ENCODE results near the gene PSMC3IP. TPM values are rescaled to one million over a fixed set of nuclear protein-coding genes. Genes with fewer than 3 reads are reported as not detected.
"Not testable (repeated sequence)": the region's sequence is repeated elsewhere in the genome, so short reads cannot be mapped to it uniquely, and the experiment has no call there.

The PSMC3IP gene
- total RNA-seq, 1 donor from 2014 or later: 3.1 TPM

DNA sequence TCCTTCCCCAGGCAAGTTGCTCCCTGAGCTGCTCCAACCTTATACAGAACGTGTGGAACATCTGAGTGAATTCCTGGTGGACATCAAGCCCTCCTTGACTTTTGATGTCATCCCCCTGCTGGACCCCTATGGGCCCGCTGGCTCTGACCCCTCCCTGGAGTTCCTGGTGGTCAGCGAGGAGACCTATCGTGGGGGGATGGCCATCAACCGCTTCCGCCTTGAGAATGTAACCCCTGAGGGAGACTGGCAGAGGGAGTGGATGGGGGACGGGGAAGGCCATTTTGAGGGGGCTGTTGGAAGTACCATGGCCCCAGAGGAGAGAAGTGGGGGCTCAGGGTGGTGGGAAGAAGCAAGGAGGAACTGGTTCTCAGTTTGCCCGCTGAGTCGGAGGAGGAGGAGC lies 13.6 kb downstream of the PSMC3IP start:
- no peak for ATAC-seq
- intact Hi-C loops (cut with micrococcal nuclease): no loop called here

GRCh38 chr17:42563543-42563942 lies 14.0 kb downstream of the PSMC3IP start:
- DNase-seq (peak; percentile 3), ATAC-seq (no peak)
- intact Hi-C loops (cut with micrococcal nuclease): no loop called here

More for the DNA sequence above, 13.6 kb downstream of the PSMC3IP start:
- DNase-seq: peak; percentile 18

DNA sequence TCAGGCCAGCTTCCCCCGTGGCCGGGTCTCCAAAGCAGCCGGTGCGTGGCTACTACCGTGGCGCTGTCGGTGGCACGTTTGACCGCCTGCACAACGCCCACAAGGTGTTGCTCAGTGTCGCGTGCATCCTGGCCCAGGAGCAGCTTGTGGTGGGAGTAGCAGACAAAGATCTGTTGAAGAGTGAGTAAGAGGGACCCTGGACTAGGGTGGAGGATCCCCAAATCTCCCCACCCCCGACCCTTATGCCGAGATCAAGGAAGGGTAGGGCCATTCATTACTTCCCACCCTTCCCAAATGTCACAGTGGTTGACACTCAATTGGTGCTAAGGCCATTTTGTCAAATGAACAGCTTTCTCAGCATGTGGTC lies 14.4 kb downstream of the PSMC3IP start:
- ATAC-seq (no peak), DNase-seq (no peak)
- intact Hi-C loops (cut with micrococcal nuclease): no loop called here

DNA sequence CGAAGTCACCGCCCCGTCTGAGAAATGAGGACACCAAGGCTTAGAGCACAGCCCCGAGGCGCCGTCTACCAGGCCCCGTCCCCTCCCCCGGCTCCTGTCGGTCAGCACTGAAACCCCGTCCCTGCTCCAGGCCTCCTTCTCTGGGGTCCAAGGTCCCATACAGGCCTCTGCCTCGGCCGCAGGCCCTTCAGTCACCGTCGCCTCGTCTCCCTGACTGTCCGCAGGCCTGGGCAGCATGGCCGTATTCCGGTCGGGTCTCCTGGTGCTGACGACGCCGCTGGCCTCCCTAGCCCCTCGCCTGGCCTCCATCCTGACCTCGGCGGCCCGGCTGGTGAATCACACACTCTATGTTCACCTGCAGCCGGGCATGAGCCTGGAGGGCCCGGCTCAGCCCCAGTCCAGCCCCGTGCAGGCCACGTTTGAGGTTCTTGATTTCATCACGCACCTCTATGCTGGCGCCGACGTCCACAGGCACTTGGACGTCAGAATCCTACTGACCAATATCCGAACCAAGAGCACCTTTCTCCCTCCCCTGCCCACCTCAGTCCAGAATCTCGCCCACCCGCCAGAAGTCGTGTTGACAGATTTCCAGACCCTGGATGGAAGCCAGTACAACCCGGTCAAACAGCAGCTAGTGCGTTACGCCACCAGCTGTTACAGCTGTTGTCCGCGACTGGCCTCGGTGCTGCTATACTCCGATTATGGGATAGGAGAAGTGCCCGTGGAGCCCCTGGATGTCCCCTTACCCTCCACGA lies 15.0 kb downstream of the PSMC3IP start:
- intact Hi-C loops (cut with micrococcal nuclease): no loop called here
- ATAC-seq (no peak), DNase-seq (peak; percentile 41)

DNA sequence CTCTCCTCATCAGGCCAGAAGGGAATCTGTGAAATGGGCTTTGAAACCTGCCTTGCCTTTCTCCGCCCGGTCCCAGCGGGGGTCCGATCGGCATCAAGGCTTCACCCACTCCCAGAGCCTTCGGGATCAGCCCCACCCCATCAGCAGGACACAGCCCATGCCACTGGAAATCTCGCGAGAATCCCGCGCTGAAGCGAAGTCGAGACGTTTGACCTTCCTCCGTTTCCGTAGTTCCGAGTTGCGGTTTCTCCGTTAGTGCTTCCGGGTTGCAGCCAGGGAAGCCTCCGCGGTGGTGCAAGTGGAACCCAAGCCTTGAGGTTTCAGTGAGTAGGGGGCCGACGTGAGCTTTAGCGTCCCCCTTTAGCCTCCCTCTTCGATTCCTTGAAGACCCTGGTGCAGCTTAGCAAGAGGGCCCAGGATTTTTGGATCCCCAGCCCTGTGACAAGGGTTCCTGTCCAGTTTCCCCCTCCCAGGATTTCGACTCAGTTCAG lies 15.6 kb downstream of the PSMC3IP start, which contains the start of gene COASY:
COASY (plus strand) TSS at position 252 of the 491 bp plus-strand sequence. CDS start 475 bp downstream, outside the sequence.
- ATAC-seq: peak; percentile 78
- peak; percentile 96 for DNase-seq
- intact Hi-C loops (cut with micrococcal nuclease): no loop called here

GRCh38 chr17:42560246-42560645 lies 17.3 kb downstream of the PSMC3IP start:
- peak; percentile 2 for DNase-seq
- intact Hi-C loops (cut with micrococcal nuclease): no loop called here
- ATAC-seq: no peak

DNA sequence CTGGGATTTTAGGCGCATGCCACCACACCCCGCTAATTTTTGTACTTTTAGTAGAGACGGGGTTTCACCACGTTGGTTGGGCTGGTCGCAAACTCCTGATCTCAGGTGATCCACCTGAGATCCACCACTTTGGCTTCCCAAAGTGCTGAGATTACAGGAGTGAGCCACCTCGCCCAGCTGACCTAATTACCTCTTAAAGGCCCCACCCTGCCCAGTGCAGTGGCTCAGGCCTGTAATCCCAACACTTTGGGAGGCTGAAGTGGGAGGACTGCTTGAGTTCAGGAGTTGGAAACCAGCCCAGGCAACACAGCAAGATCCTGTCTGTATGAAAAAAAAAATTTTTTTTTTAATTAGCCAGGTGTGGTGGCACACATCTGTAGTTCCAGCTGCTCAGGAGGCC lies 18.5 kb downstream of the PSMC3IP start:
- intact Hi-C loops (cut with micrococcal nuclease): no loop called here
- ATAC-seq (no peak), DNase-seq (peak; percentile 25)

DNA sequence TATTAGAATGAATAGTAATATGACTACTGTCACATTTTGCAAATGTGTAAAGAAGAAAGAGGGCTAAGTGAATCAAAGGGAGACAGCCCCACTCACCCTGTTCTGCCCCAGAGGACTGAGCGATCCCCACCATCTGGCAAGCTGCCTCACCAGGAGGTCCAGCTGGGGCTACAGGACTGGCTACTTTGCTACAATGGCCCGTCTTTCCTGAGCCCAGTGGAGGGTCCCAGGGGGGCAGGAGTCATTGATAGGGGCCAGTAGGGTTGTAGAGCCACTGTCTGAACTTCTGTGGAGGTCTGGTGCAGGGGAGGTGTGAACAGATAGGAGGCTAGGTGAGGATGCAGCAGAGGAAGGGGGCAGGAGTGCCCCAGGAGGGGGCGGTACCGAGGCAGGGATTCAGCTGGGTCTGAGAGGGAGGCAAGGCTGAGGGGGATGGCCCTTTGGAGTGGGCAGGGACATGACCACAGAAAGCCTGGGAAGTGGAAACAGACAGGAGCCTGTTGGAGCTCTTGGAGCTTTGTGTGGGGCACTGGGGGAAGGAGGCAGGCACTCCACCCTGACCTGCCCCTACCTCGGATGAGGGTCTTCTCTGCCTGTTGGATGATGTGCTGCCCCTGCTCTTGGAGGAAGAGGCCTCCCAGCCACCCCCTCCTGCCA lies 21.4 kb downstream of the PSMC3IP start:
- ATAC-seq; intact Hi-C loops (cut with micrococcal nuclease): not testable (repeated sequence)
- DNase-seq: peak; percentile 22

DNA sequence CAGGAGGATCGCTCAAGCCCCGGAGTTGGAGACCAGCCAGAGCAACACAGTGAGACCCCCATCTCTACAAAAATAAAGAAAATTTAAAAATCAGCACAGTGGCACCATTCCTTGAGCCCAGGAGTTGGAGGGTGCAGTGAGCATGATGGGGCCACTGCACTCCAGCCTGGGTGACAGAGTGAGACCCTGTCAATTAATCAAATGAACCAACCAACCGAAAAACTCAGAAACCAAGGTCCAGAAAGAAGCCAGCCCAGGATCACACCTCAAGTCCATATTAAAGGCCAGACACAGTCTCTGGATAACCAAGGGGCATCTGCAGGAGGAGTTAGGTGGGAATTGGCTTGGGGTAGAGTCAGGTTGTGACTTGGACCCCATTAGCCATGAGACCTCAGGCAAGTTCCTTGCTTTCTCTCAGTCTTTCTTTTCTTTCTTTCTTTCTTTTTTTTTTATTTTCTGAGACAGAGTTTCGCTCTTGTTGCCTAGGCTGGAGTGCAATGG lies 22.4 kb downstream of the PSMC3IP start:
- peak; percentile 1 for ATAC-seq
- intact Hi-C loops (cut with micrococcal nuclease): no loop called here

GRCh38 chr17:42554250-42555121 lies 23.0 kb downstream of the PSMC3IP start:
- peak; percentile 93 for DNase-seq
- ATAC-seq: peak; percentile 94
- intact Hi-C loops (cut with micrococcal nuclease): no loop called here

More for the DNA sequence above, 22.4 kb downstream of the PSMC3IP start:
- DNase-seq: no peak

GRCh38 chr17:42553866-42554249 lies 23.7 kb downstream of the PSMC3IP start:
- intact Hi-C loops (cut with micrococcal nuclease): no loop called here
- ATAC-seq: peak; percentile 14
- DNase-seq: no peak

- no peak for DNase-seq
- no peak for ATAC-seq
- intact Hi-C loops (cut with micrococcal nuclease): no loop called here
These were observed 24.2 kb downstream of the PSMC3IP start for GRCh38 chr17:42553161-42553818.

- ATAC-seq; DNase-seq; intact Hi-C loops (cut with micrococcal nuclease): not testable (repeated sequence)
These were observed 24.8 kb downstream of the PSMC3IP start, which contains the start of gene HSD17B1 for GRCh38 chr17:42552736-42553135. TSS of gene HSD17B1 (plus strand) at chr17:42552923. CDS start at chr17:42552934, 11 bp downstream.

DNA sequence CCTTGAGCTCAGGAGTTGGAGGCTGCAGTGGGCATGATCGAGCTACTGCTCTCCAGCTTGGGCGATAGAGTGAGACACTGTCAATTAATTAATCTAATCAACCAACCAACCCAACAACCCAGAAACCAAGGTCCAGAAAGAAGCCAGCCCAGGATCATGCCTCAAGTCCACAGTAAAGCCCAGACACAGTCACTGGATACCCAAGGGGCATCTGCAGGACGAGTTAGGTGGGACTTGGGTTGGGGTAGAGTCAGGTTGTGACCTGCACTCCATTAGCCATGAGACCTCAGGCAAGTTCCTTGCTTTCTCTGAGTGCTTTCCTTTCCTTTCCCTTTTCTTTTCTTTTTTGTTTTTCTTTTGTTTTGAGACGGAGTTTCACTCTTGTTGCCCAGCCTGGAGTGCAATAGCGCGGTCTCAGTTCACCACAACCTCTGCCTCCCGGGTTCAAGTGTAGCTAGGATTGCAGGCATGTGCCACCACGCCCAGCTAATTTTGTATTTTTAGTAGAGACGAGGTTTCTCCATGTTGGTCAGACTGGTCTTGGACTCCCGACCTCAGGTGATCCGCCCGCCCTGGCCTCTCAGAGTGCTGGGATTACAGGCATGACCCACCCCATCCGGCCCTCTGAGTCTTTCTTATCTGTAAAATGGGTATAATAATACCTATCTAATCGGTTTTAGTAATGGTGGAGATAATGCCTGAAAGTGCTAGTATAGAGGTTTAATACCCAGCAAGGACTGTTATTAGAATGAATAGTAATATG lies 28.4 kb downstream of the PSMC3IP start:
- intact Hi-C loops (cut with micrococcal nuclease): no loop called here
- DNase-seq: no peak
- ATAC-seq: no peak

GRCh38 chr17:42548070-42548837 lies 29.3 kb downstream of the PSMC3IP start:
- intact Hi-C loops (cut with micrococcal nuclease): no loop called here
- peak; percentile 78 for DNase-seq
- peak; percentile 68 for ATAC-seq

DNA sequence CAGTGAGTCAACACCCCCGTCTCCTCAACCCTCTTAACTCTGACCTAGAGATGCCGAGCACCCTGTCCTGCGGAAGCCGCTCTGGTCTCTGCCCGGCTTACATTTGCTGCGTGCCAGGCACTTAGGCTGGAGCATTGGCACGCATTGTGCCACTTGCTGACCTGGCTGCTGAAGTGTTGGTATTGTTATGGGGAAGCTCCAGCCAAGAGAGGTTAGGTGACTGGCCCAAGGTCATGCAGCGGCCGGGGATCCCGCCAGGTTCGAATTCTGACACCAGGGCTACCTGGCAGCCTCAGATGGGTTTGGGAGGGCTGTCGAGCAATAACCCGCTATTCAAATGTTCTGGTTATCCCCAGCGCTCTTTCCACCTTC lies 29.8 kb downstream of the PSMC3IP start:
- ATAC-seq (peak; percentile 79), DNase-seq (peak; percentile 75)
- intact Hi-C loops (cut with micrococcal nuclease): no loop called here

DNA sequence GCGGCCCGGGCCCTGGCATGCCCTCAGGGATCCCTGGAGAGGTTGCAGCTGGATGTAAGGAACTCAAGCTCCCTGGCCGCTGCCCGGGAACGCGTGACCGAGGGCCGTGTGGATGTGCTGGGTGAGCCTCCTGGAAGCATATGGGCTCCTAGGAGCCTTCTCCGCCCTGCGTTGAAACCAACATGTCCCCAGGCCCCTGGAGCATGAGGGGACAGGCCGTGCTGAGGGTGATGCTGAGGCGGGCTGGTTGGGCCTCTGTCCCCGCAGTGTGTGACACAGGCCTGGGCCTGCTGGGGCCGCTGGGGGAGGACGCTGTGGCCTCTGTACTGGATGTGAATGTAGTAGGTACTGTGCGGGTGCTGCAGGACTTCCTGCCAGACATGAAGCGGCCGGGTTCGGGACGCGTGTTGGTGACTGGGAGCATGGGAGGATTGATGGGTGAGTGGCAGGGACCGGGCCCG lies 30.5 kb downstream of the PSMC3IP start:
- peak; percentile 4 for ATAC-seq
- DNase-seq: no peak

More for the DNA sequence above, 30.5 kb downstream of the PSMC3IP start:
- intact Hi-C loops (cut with micrococcal nuclease): no loop called here

All from left ventricle myocardium superior (tissue), 1 donor.